SJSA1 (cell line): ENCODE measurements around the gene TPST2. TPM values are rescaled to one million over a fixed set of nuclear protein-coding genes. Genes with fewer than 3 reads are reported as not detected.

Experiments used
- DNase-seq, 2 experiments: peaks; one replicate each; pipeline ENCODE4 v3.0.0-alpha.2; 2015 to 2020; ENCODE audit warnings: low spot score in 2 of 2, low read depth in 1 of 2
- H3K27ac ChIP-seq: fragments of 250-450 bp; sonication (Bioruptor Pico); 2 replicates; pipeline ENCODE4 v1.5.1; 2020; ENCODE audit warnings: mild to moderate bottlenecking, moderate library complexity
- H3K27me3 ChIP-seq: fragments of 250-450 bp; sonication (Bioruptor Pico); replicated peaks from 2 replicates; pipeline ENCODE4 v1.5.1; 2020; ENCODE audit warnings: mild to moderate bottlenecking, moderate library complexity
- H3K36me3 ChIP-seq: fragments of 250-450 bp; sonication (Bioruptor Pico); 2 replicates; pipeline ENCODE4 v1.5.1; 2020; ENCODE audit warnings: mild to moderate bottlenecking
- H3K4me1 ChIP-seq: fragments of 250-450 bp; sonication (Bioruptor Pico); replicated peaks from 2 replicates; pipeline ENCODE4 v1.6.1; 2021; ENCODE audit warnings: mild to moderate bottlenecking
- H3K4me3 ChIP-seq: fragments of 250-450 bp; sonication (Bioruptor Pico); 2 replicates; pipeline ENCODE4 v1.5.1; 2020; ENCODE audit warnings: mild to moderate bottlenecking
- H3K9me3 ChIP-seq: fragments of 250-450 bp; sonication (Bioruptor Pico); replicated peaks from 2 replicates; pipeline ENCODE4 v1.5.1; 2020; ENCODE audit warnings: mild to moderate bottlenecking
- total RNA-seq: library from RNA; depleted of rRNA; stranded (reverse); fragments of >200 nt; shearing (Covaris generic); gene quantifications from 2 replicates; pipeline ENCODE4 v1.2.3, GENCODE V29; 2014

The TPST2 gene
- total RNA-seq, 1 experiment from 2014 or later, result 34.8 TPM

- H3K27me3 ChIP-seq, result no peaks in the 10 kb centered on the region
- no peak for DNase-seq
These were observed 22.9 kb downstream of the TPST2 start for GRCh38 chr22:26566994-26567393.

GRCh38 chr22:26565889-26566288 lies 24.0 kb downstream of the TPST2 start:
- Histone ChIP-seq H3K9me3 (no peaks in the 10 kb centered on the region; the same call in 1 of the 2 replicates), H3K36me3 (no peaks in the 10 kb centered on the region; the same call in 1 of the 2 replicates), H3K4me1 (peaks cover 8% of the 10 kb centered on the region), H3K27ac (no peak overlapping the region), H3K27me3 (no peaks in the 10 kb centered on the region), H3K4me3 (no peak overlapping the region)
- no peak for DNase-seq

More at GRCh38 chr22:26566994-26567393, 22.9 kb downstream of the TPST2 start:
- Histone ChIP-seq H3K4me3 (no peak overlapping the region), H3K36me3 (no peaks in the 10 kb centered on the region; the same call in 1 of the 2 replicates), H3K9me3 (no peaks in the 10 kb centered on the region; the same call in 1 of the 2 replicates), H3K27ac (no peak overlapping the region), H3K4me1 (peaks cover 8% of the 10 kb centered on the region)

GRCh38 chr22:26565181-26565580 lies 24.8 kb downstream of the TPST2 start:
- DNase-seq, result no peak
- no peaks in the 10 kb centered on the region; the same call in 1 of the 2 replicates for H3K36me3 ChIP-seq
- no peaks in the 10 kb centered on the region; the same call in 1 of the 2 replicates for H3K9me3 ChIP-seq
- H3K4me1 ChIP-seq, result peaks cover 8% of the 10 kb centered on the region
- no peak overlapping the region for H3K27ac ChIP-seq
- no peaks in the 10 kb centered on the region for H3K27me3 ChIP-seq
- H3K4me3 ChIP-seq, result no peak overlapping the region

GRCh38 chr22:26564672-26565071 lies 25.3 kb downstream of the TPST2 start:
- DNase-seq, result no peak
- Histone ChIP-seq H3K27ac (no peak overlapping the region), H3K36me3 (no peaks in the 10 kb centered on the region; the same call in 1 of the 2 replicates), H3K27me3 (no peaks in the 10 kb centered on the region), H3K9me3 (no peaks in the 10 kb centered on the region; the same call in 1 of the 2 replicates), H3K4me3 (no peak overlapping the region), H3K4me1 (peaks cover 8% of the 10 kb centered on the region)

- no peak for DNase-seq
- Histone ChIP-seq H3K4me1 (peaks cover 8% of the 10 kb centered on the region), H3K36me3 (no peaks in the 10 kb centered on the region; the same call in 1 of the 2 replicates), H3K27ac (no peak overlapping the region), H3K4me3 (no peak overlapping the region), H3K27me3 (no peaks in the 10 kb centered on the region), H3K9me3 (no peaks in the 10 kb centered on the region; the same call in 1 of the 2 replicates)
These were observed 25.8 kb downstream of the TPST2 start for GRCh38 chr22:26564181-26564580.

GRCh38 chr22:26563022-26563421 lies 26.9 kb downstream of the TPST2 start:
- DNase-seq, result no peak
- Histone ChIP-seq H3K27me3 (no peaks in the 10 kb centered on the region), H3K4me1 (no peaks in the 10 kb centered on the region), H3K27ac (no peak overlapping the region), H3K36me3 (no peaks in the 10 kb centered on the region; the same call in 1 of the 2 replicates), H3K4me3 (no peak overlapping the region), H3K9me3 (no peaks in the 10 kb centered on the region; the same call in 1 of the 2 replicates)

- H3K4me3 ChIP-seq, result no peak overlapping the region
- DNase-seq, result no peak
- H3K27ac ChIP-seq, result no peak overlapping the region
- H3K9me3 ChIP-seq, result no peaks in the 10 kb centered on the region
- H3K36me3 ChIP-seq, result no peaks in the 10 kb centered on the region; the same call in 1 of the 2 replicates
- H3K27me3 ChIP-seq, result no peaks in the 10 kb centered on the region
- H3K4me1 ChIP-seq, result no peaks in the 10 kb centered on the region
These were observed 28.0 kb downstream of the TPST2 start for GRCh38 chr22:26561756-26562417.

- Histone ChIP-seq H3K4me3 (no peak overlapping the region), H3K9me3 (no peaks in the 10 kb centered on the region), H3K27ac (no peak overlapping the region), H3K4me1 (no peaks in the 10 kb centered on the region), H3K36me3 (peaks cover 3% of the 10 kb centered on the region; the same call in 1 of the 2 replicates), H3K27me3 (no peaks in the 10 kb centered on the region)
- DNase-seq, result no peak
These were observed 29.9 kb downstream of the TPST2 start for GRCh38 chr22:26559961-26560575.

- DNase-seq, result no peak
- Histone ChIP-seq H3K36me3 (peaks cover 3% of the 10 kb centered on the region; the same call in 1 of the 2 replicates), H3K27me3 (no peaks in the 10 kb centered on the region), H3K4me1 (peaks cover 14% of the 10 kb centered on the region), H3K9me3 (no peaks in the 10 kb centered on the region), H3K27ac (no peak overlapping the region), H3K4me3 (no peak overlapping the region)
These were observed 31.6 kb downstream of the TPST2 start for GRCh38 chr22:26558248-26558895.

- Histone ChIP-seq H3K9me3 (no peaks in the 10 kb centered on the region), H3K4me1 (peaks cover 29% of the 10 kb centered on the region), H3K4me3 (no peak overlapping the region), H3K36me3 (peaks cover 3% of the 10 kb centered on the region; the same call in 1 of the 2 replicates), H3K27ac (no peak overlapping the region), H3K27me3 (no peaks in the 10 kb centered on the region)
- no peak for DNase-seq
These were observed 33.0 kb downstream of the TPST2 start for GRCh38 chr22:26556904-26557303.

DNA sequence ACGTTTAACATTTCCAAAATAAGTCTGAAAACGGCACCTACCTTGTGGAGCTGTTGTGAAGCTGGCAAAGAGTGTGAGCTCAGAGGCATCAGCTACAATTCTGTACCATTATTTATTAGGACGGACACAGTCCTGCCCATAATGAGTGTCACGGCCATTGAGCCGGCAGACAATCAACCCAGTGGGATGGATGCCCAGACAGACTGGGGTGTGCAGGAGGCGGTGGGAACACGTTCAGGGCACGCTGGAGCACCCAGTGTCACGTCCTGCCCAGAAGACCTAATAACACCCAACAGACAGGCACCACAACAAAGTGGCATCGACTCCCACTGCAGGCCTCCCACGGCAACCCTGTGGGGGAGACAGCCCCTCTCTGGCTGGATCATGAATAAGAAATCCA lies 34.5 kb downstream of the TPST2 start:
- H3K36me3 ChIP-seq, result peaks cover 3% of the 10 kb centered on the region; the same call in 1 of the 2 replicates
- H3K27me3 ChIP-seq, result no peaks in the 10 kb centered on the region
- no peak overlapping the region for H3K4me3 ChIP-seq
- H3K4me1 ChIP-seq, result peaks cover 42% of the 10 kb centered on the region
- no peak overlapping the region for H3K27ac ChIP-seq
- no peaks in the 10 kb centered on the region for H3K9me3 ChIP-seq
- DNase-seq, result no peak

DNA sequence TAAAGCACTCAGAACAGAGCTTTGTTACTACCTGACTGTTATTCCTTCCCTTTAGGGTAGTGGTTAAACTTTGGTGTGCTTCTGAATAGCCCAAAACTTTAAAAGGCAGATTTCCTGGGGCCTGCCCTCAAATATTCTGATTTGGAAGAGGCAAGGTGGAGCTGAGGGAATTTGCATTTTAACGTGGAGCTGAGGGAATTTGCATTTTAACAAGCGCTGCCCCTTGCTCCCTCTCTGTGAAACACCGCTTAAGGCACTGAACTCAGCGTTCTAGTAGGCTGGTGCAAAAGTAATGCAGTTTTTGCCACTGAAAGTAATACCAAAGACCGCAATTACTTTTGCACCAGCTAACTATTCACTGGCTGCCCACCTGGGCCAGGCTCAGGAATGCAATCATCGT lies 35.0 kb downstream of the TPST2 start:
- H3K36me3 ChIP-seq, result peaks cover 3% of the 10 kb centered on the region; the same call in 1 of the 2 replicates
- H3K27ac ChIP-seq, result no peak overlapping the region
- no peaks in the 10 kb centered on the region for H3K9me3 ChIP-seq
- no peak overlapping the region for H3K4me3 ChIP-seq
- peaks cover 47% of the 10 kb centered on the region for H3K4me1 ChIP-seq
- DNase-seq, result no peak
- no peaks in the 10 kb centered on the region for H3K27me3 ChIP-seq

- H3K9me3 ChIP-seq, result no peaks in the 10 kb centered on the region
- H3K4me1 ChIP-seq, result peaks cover 50% of the 10 kb centered on the region
- H3K27ac ChIP-seq, result peak overlapping the region; percentile 80
- DNase-seq, result peak; percentile 62 to 74
- H3K4me3 ChIP-seq, result no peak overlapping the region
- no peaks in the 10 kb centered on the region for H3K27me3 ChIP-seq
- peaks cover 3% of the 10 kb centered on the region; the same call in 1 of the 2 replicates for H3K36me3 ChIP-seq
These were observed 36.7 kb downstream of the TPST2 start for GRCh38 chr22:26553056-26553752.
